ENCODE results near the gene PRKCE. TPM values are rescaled to one million over a fixed set of nuclear protein-coding genes. Genes with fewer than 3 reads are reported as not detected.

Gene PRKCE
- polyA plus RNA-seq, 3 donors: 1.3 to 7.7 (median 2.3) TPM

GRCh38 chr2:46116150-46116549, 464.7 kb downstream of the PRKCE start:
- no peak overlapping the region for H2AFZ ChIP-seq (ENCODE audit: insufficient read depth, low read depth, low read length, poor library complexity, severe bottlenecking)
- no peaks in the 10 kb centered on the region for H3K36me3 ChIP-seq (replicated peaks in 1 of 2; ENCODE audit: control insufficient read depth in 1 of 2, insufficient read depth in 2 of 2, low read length in 2 of 2)

GRCh38 chr2:46116553-46116991, 465.1 kb downstream of the PRKCE start:
- no peaks in the 10 kb centered on the region for H3K9me3 ChIP-seq (replicated peaks in 1 of 2; ENCODE audit: control insufficient read depth in 1 of 2, insufficient read depth in 1 of 2, low read length in 2 of 2)
- no peak overlapping the region for H3K27ac Mint-ChIP-seq
- H3K27me3 ChIP-seq (ENCODE audit: control insufficient read depth in 2 of 2, insufficient read depth in 2 of 2, low read length in 2 of 2): no peaks in the 10 kb centered on the region
- peaks cover 2 to 5% of the 10 kb centered on the region in 2 donors for H3K36me3 Mint-ChIP-seq
- peaks cover 0 to 3% (median 2%) of the 10 kb centered on the region in 3 donors for H3K27me3 Mint-ChIP-seq (ENCODE audit: low read depth in 3 of 3)
- no peak overlapping the region for H3K9ac ChIP-seq (ENCODE audit: insufficient read depth, low read length, poor library complexity, severe bottlenecking)
- H3K4me3 ChIP-seq (replicated peaks in 1 of 3; ENCODE audit: low read depth in 2 of 3, low read length in 3 of 3): no peak overlapping the region
- no peak for DNase-seq
- H3K4me2 ChIP-seq (replicated peaks; ENCODE audit: extremely low read depth, low read length, poor library complexity, severe bottlenecking): no peak overlapping the region
- H3K27ac ChIP-seq (ENCODE audit: low read depth in 1 of 2, low read length in 2 of 2): no peak overlapping the region
- H3K4me1 Mint-ChIP-seq: peaks cover 22% of the 10 kb centered on the region
- H3K4me1 ChIP-seq (ENCODE audit: control insufficient read depth in 1 of 2, insufficient read depth in 2 of 2, low read length in 2 of 2): peaks cover 7 to 16% of the 10 kb centered on the region in 2 donors
- H2AFZ ChIP-seq (ENCODE audit: insufficient read depth, low read depth, low read length, poor library complexity, severe bottlenecking): no peak overlapping the region
- 93% methylated on average over 3 of the region's 5 CpGs for WGBS (ENCODE audit: insufficient coverage)
- intact Hi-C loops (cut with micrococcal nuclease): no loop called here
- no peak for TF ChIP-seq CTCF (IDR thresholded peaks at IDR 0.05)
- peaks cover 0 to 6% (median 4%) of the 10 kb centered on the region in 7 donors for H3K9me3 Mint-ChIP-seq
- H3K36me3 ChIP-seq (replicated peaks in 1 of 2; ENCODE audit: control insufficient read depth in 1 of 2, insufficient read depth in 2 of 2, low read length in 2 of 2): no peaks in the 10 kb centered on the region
- no peaks in the 10 kb centered on the region for H4K20me1 ChIP-seq (ENCODE audit: insufficient read depth, low read length)
- no peak overlapping the region for H3K4me3 Mint-ChIP-seq
- no peaks in the 10 kb centered on the region for H3K79me2 ChIP-seq (ENCODE audit: insufficient read depth, low read length)

More at GRCh38 chr2:46116150-46116549, 464.7 kb downstream of the PRKCE start:
- Mint-ChIP-seq H3K27me3 (ENCODE audit: low read depth in 3 of 3) (peaks cover 0 to 3% (median 2%) of the 10 kb centered on the region in 3 donors), H3K27ac (no peak overlapping the region), H3K36me3 (peaks cover 2 to 5% of the 10 kb centered on the region in 2 donors), H3K9me3 (peaks cover 0 to 7% (median 4%) of the 10 kb centered on the region in 7 donors), H3K4me1 (peaks cover 22% of the 10 kb centered on the region), H3K4me3 (no peak overlapping the region)
- H3K79me2 ChIP-seq (ENCODE audit: insufficient read depth, low read length): no peaks in the 10 kb centered on the region
- intact Hi-C loops (cut with micrococcal nuclease): no loop called here
- no peak for DNase-seq
- WGBS (ENCODE audit: insufficient coverage): 80% methylated on average over 1 of the region's 2 CpGs
- H3K9me3 ChIP-seq (replicated peaks in 1 of 2; ENCODE audit: control insufficient read depth in 1 of 2, insufficient read depth in 1 of 2, low read length in 2 of 2): no peaks in the 10 kb centered on the region
- no peaks in the 10 kb centered on the region for H3K27me3 ChIP-seq (ENCODE audit: control insufficient read depth in 2 of 2, insufficient read depth in 2 of 2, low read length in 2 of 2)
- H3K27ac ChIP-seq (ENCODE audit: low read depth in 1 of 2, low read length in 2 of 2): no peak overlapping the region
- H3K4me3 ChIP-seq (replicated peaks in 1 of 3; ENCODE audit: low read depth in 2 of 3, low read length in 3 of 3): no peak overlapping the region
- H3K4me2 ChIP-seq (replicated peaks; ENCODE audit: extremely low read depth, low read length, poor library complexity, severe bottlenecking): no peak overlapping the region
- peaks cover 7 to 16% of the 10 kb centered on the region in 2 donors for H3K4me1 ChIP-seq (ENCODE audit: control insufficient read depth in 1 of 2, insufficient read depth in 2 of 2, low read length in 2 of 2)
- no peak overlapping the region for H3K9ac ChIP-seq (ENCODE audit: insufficient read depth, low read length, poor library complexity, severe bottlenecking)
- TF ChIP-seq CTCF (IDR thresholded peaks at IDR 0.05): no peak
- no peaks in the 10 kb centered on the region for H4K20me1 ChIP-seq (ENCODE audit: insufficient read depth, low read length)
